DOHH2 (cell line): ENCODE data around the gene DEFB118.

Experiments used
- CTCF ChIP-seq: fragments of 200-600 bp; sonication (generic); IDR thresholded peaks from one replicate; pipeline ENCODE4 v1.5.1; 2014; ENCODE audit warnings: antibody characterized with exemption, mild to moderate bottlenecking, low read depth, low read length; ENCODE audit not compliant: poor library complexity, severe bottlenecking
- EZH2phosphoT487 ChIP-seq: fragments of 200-600 bp; sonication (generic); IDR thresholded peaks from 2 replicates; pipeline ENCODE4 v1.6.1; 2017; ENCODE audit warnings: borderline replicate concordance, mild to moderate bottlenecking, antibody characterized with exemption, low read length, moderate library complexity, mixed read lengths

- TF ChIP-seq CTCF (no peak), EZH2phosphoT487 (no peak)
Observed at GRCh38 chr20:31363295-31363694, 5.1 kb upstream of the DEFB118 start.
